ENCODE results near the gene KRCC1.
"Not testable (repeated sequence)": the region's sequence is repeated elsewhere in the genome, so short reads cannot be mapped to it uniquely, and the experiment has no call there.

The KRCC1 gene

DNA sequence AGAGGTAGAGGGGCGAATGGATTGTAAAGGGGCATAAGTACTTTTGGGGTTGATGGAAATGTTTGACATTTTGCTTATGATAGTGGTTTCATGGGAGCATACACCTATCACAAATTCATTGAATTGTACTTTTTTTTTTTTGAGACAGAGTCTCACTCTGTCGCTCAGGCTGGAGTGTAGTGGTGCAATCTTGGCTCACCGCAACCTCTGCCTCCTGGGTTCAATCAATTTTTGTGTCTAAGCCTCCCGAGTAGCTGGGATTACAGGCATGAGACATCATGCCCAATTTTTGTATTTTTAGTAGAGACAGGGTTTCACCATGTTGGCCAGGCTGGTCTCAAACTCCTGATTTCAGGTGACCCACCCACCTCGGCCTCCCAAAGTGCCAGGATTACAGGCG, 10.0 kb downstream of the KRCC1 start:
- in situ Hi-C loops (cut with MboI; ENCODE audit: low sequenced_read_pairs), result not testable (repeated sequence)

DNA sequence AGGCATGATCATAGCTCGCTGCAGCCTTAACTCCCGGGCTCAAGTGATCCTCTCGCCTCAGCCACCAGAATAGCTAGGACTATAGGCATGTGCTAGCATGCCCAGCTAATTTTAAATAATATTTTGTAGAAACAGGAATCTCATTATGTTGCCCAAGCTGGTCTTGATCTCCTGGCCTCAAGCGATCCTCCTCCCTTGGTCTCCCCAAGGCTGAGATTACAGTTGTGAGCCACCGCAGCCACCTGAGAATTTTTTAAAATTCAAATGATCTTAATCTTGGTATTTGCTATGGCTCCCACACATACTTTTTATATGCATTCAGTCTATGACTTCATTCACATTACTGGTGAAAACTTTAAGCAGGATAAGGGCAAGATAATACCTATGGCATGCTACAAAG, 13.1 kb downstream of the KRCC1 start:
- in situ Hi-C loops (cut with MboI; ENCODE audit: low sequenced_read_pairs), result no loop called here

DNA sequence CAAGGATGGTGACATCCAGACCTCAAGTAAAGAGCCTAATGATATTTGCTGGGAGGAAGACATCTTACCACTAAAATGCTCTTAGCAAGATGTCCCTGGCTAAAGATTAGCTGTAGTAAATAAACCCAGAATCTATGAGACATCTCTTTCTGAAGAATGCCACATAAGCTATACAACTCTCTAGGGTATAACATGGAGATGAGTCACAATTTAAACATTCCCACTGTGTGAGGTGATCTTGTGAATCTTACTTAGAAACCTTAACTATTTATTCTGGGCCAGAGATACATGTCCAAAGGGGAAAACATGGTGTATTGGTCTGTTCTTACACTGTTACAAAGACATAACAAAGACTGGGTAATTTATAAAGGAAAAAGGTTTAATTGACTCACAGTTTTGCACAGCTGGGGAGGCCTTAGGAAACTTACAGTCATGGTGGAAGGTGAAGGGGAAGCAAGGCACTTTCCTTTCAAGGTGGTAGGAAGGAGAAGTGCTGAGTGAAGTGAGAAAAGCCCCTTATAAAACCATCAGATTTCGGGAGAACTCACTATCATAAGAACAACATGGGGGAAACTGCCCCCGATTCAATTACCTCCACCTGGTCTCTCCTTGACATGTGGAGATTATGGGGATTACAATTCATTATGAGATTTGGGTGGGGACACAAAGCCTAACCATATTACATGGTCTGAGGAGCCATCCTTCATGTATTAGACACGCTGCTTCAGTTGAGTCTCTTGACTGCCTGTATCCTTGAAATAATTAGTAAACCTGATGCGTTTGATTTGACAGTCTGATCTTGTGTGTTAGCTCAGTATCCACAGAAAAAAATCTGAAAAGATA, 17.1 kb downstream of the KRCC1 start:
- in situ Hi-C loops (cut with MboI; ENCODE audit: low sequenced_read_pairs), result no loop called here

DNA sequence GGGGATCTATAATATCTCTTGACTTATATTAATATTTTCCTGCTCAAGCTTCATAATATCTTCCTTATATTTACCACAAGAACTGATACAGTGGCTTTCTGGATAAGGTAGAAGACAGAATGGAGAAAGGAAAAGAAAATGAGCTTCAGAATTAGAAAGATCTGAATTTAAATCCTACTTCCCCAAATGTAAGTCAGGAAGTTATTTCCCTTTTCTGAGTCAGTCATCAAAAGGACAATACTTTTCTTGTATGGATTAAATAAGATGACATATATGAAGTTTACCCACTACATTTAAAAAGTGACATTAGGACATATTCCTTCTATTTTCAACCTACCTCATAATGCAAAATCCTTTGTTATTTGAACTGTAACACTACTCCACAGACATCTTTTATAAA, 19.0 kb downstream of the KRCC1 start:
- in situ Hi-C loops (cut with MboI; ENCODE audit: low sequenced_read_pairs), result no loop called here

DNA sequence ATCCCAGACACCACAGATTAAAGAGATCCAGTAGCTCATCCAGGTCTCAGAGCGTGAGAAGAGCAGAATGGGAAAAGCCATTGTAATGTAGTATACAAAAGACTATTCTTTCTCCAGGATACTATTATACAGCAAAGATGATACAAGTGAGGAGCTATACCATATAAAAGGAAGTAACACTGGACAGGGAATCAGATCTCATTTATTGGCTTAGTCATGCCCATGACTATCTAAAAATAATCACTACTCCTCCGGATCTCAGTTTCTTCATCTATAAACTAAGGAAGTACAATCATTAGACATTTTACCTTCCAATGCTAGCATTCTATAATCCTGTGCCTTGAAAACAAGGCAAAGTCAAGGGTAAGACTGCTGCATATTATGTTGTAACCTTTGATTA, 19.4 kb downstream of the KRCC1 start:
- in situ Hi-C loops (cut with MboI; ENCODE audit: low sequenced_read_pairs), result no loop called here

DNA sequence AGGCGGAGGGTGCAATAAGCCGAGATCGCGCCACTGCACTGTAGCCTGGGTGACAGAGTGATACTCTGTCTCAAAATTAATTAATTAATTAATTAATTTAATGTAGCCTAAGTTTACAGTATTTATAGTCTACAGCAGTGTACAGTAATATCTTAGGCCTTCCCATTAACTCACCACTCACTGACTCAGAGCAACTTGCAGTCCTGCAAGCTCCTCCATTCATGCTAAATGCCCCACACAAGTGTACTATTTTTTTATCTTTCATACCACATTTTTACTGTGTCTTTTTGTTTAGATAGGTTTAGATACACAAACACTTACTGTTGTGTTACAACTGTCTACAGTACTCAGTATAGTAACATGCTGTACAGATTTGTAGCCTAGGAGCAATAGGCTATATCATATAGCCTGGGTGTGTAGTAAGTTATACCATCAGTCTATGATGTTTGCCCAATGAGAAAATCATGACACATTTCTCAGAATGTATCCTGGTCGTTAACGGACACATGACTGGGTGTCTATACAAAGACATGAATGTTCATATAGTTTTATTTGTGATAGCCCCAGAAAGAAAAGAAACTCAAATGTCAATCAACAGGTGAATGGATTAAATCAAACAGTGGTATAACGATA, 23.4 kb downstream of the KRCC1 start:
- in situ Hi-C loops (cut with MboI; ENCODE audit: low sequenced_read_pairs), result no loop called here

DNA sequence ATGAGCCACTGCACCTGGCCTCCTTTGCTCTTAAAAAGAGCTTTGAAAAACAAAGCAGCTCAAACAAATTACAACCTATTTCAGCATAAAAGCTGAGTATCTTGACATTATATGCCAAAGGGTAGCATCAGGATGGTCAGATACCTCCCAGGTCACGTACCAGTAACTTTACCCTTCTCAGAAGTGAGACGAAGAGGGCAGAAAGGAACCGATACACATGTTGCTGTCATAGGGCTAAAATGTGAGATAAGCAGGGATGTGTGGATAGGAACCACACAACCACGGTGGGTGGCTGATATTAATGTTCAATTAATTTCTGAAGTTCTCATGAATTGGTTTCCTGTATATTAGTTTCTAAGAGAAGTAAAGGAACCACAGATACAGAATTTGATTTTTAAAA, 26.7 kb downstream of the KRCC1 start:
- in situ Hi-C loops (cut with MboI; ENCODE audit: low sequenced_read_pairs), result no loop called here

DNA sequence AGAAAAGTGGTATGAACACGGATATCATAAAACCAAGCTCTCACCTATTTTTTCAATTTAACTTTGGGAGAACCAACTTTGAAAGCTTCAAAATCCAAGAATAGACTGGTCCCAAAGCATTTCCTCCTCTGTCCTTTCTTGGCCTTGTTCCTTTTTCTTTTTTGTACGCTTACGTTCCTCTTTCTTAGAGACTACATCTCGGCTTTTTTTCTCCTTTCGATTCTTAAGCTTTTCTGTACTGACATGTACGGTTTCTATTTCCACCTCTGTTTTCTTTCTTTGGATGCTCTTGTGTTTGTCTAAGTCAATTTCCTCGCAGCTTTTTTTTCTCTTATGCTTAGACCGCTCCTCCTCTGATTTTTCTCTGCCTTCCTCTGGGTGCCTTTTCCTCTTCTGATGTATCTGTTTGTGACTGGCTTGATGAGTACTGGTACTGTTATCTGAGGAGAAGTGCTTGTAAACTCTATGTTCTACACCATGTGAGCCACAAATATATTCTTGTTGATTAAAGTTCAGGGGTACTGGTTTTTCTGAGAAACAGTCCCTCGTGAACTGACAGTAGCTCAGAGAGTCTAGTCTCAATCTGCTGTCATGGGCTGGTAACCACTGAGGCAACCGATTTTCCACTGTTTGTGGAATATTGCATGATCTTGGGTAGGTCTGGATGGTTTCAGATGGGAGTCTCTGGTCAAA, 27.7 kb downstream of the KRCC1 start:
- in situ Hi-C loops (cut with MboI; ENCODE audit: low sequenced_read_pairs), result no loop called here

DNA sequence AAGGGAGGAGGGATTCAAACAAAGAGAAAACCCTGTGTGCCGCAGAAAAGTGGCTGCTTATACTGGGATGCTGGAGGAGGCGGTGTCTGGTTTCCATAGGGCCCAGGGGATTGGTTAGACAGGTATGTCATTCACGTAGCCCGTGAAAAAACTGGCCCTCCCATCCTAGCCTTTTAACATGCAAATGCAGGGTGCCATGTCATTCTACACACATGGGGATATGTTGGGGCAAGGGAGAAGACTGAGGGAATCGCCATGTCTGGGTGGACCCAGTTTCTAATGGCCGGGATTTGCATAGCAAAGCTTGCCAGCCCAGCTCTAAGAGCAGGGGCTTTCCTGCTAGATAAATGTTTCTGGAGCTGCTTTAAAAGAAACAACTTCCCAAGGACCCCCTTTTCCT, 31.1 kb downstream of the KRCC1 start:
- in situ Hi-C loops (cut with MboI; ENCODE audit: low sequenced_read_pairs), result no loop called here

DNA sequence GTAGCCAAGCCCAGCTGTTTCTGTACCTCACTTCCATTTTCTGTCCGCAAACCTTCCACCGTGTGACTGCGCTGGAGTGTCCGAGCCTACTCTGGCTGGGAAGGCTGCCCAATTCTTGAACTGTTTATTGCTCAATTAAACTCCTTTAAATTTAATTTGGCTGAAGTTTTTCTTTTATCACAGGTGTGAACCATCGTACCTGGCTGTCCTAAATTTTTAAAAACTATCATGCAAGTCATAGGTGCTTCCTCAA, 33.0 kb downstream of the KRCC1 start:
- in situ Hi-C loops (cut with MboI; ENCODE audit: low sequenced_read_pairs), result no loop called here

DNA sequence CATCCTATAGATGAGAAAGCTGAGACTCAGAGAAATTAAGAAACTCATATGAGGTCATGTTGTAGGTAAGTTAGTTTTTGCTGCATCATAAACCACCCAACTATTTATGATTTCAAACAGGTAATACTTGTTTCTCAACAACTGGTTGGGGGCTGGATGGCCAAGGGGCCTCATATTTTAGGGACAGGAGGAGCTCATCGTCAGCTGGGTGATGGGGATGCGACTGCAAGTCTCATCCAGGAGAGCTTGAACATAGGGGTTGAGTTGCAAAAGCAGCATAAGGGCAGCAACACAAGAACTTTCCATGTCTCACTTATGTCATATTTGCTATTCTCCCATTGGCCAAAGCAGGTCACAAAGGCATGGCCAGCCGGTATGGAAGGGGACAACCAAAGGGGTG, 35.6 kb downstream of the KRCC1 start:
- in situ Hi-C loops (cut with MboI; ENCODE audit: low sequenced_read_pairs), result no loop called here

DNA sequence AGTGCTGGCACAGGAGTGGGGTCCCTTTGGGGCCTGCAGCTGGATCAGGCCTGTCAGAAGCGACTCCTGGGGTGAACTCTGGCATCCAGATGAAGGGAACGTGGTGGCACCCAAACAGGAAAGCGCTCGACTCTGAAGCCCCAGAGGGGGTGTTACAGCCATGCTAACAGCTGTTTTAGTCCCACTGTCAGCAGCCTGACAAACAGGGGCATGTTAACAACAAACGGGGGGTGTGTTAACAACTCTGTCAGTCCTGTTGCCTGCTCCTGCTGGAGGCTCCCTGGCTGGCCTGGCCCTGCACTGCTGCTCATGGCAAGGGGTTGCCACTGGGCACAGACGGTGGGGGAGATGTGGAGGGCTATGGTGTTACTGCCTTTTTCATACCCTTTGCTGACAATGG, 36.7 kb downstream of the KRCC1 start:
- in situ Hi-C loops (cut with MboI; ENCODE audit: low sequenced_read_pairs), result no loop called here

DNA sequence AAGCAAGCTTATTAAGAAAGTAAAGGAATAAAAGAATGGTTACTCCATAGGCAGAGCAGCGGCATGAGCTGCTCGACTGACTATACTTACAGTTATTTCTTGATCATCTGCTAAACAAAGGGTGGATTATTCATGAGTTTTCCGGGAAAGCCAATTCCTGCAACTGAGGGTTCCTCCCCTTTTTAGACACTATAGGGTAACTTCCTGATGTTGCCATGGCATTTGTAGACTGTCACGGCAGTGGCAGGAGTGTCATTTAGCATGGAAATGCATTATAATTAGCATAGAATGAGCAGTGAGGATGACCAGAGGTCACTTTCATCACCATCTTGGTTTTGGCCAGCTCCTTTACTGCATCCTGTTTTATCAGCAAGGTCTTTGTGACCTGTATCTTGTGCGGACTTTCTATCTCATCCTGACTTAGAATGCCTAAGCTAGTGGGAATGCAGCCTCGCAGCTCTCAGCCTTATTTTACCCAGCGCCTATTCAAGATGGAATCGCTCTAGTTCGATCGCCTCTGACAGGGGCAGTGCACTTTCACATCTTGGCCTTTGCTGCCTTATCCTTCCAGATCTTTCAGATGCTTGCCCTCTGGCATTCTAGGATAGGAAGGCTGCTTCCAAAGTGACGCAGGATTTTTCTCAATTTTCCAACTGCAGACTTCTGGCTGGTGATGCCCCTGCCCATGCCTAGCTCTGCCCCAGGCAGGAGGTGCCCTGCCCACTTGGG, 37.3 kb downstream of the KRCC1 start:
- in situ Hi-C loops (cut with MboI; ENCODE audit: low sequenced_read_pairs), result not testable (repeated sequence)

DNA sequence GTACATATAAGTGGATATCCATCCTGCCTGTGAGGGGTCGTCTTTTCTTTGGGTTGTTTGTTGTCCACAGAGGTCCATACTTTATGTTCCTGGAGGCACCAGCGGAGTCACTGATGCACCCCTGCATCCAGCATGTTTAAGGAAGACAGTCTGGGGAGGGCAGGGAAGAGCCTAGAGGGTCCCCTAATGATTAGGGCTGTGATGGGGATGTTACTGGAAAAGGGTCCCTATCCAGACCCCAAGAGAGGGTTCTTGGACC, 37.9 kb downstream of the KRCC1 start:
- in situ Hi-C loops (cut with MboI; ENCODE audit: low sequenced_read_pairs), result not testable (repeated sequence)

DNA sequence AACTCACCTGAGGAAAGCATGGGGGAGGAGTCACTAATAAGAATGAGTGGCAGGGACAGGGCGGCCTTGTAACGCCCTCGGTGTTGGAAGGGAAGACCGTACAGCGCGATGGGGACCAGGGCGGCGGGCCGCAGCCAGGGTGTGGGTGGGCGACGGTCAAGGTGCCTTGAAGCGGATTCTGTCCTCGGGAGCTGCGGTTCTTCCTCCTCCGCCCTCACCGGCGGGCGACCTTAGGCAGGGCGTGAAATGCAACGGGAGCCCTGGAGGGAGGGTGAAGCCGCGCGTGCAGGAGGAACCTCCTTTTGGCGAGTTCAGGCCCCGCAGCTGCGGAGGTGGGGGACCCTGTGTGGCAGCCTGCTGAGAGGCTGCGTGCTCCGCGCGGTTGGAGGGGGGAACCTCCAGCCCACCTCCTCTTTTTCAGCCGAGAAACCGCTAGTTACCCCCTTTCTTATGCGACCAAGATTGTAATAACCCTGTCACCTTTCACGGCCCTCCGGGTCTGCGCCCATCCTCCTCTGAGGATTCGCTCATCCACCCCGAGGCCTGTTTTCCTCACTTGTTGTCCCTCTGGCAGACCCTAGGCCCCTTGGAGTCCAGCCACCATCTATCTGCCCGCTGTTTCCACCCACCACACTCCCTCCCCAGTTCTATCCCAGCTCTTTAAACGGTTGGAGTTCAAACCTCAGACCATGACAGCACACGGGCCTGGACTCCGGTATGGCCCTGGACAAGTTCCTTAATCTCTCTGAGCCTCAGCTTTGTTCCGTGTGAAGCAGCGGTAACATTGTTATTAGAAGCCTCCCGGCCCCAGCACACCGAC, 38.4 kb downstream of the KRCC1 start:
- in situ Hi-C loops (cut with MboI; ENCODE audit: low sequenced_read_pairs), result no loop called here

DNA sequence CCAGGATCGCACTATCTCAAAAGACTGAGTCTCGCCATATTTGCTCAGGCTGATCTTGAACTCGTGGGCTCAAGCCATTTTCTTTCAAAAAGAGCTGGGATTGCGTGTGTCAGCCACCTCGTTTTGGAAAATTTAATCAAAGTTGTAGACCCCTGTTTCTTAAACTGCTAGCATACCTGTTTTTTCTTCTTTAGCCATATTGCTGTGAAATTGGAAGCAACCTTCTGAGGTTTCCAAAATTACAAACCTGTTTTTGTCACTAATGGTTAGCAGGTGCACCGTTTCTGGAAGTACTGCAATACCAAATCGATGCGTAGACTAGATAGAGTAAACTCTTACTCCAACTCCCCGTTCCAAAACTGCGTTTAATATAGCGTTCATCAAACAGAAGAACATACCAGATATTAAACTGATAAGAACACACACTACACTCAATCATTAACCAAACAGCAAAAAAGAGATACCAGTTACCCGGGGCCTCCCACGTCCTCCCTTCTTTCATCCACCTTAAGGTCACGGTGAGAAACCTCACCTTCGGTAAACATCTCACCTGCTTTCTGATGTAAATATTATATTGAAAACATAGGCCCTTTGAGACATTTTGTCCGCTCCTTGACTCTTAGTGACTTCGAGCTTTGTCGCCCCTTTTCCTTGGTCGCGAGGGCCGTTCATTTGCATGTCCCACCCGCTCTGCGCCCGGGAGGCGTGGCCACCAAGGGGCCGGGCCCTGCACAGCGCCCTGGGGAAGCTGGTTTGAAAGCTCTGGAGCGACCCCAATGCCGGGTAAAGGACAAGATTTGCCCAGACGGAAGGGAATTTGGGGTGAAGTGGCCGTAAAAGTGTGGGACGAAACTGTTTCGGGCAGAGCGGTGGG, 39.3 kb downstream of the KRCC1 start, which contains the start of gene RNU2-63P:
TSS of gene RNU2-63P (minus strand) at position 462 of the 874 bp plus-strand sequence.
- in situ Hi-C loops (cut with MboI; ENCODE audit: low sequenced_read_pairs), result no loop called here

DNA sequence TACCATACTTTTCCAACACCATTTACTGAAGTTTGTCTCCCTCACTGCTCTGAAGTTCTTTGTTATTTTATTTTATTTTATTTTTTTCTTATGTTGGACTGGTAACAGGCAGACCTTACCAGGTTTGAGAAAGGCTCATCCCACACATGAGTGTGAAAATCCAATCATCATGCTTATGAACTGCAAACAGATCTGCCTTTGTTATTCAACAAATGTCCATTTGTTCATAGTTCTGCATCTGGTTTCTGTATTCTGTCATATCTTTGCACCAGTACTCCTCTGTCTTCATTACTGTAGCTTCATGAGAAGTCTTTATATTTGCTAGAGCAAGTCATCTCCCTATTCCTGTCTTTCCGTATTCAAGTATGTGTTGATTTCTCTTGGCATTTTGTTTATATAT, 44.6 kb downstream of the KRCC1 start:
- in situ Hi-C loops (cut with MboI; ENCODE audit: low sequenced_read_pairs), result no loop called here

DNA sequence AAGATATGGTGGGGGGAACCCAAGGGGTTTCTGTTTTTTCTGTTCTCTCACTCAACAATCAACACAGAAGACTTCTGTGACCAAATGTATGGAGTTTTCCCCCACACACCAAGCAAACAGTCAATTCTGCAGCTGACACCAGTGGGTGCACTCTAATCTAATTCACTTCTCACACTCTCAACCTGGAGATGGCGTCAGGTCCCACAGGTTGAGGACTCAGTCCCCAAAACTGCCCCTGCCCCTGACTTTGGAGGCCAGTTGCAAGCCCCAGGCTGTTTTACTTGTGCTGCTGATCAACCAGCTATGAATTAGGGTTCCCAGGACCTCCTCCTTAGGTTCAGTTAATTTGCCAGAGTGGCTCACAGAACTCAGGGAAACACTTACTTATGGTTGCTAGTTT, 45.4 kb downstream of the KRCC1 start:
- in situ Hi-C loops (cut with MboI; ENCODE audit: low sequenced_read_pairs), result no loop called here

DNA sequence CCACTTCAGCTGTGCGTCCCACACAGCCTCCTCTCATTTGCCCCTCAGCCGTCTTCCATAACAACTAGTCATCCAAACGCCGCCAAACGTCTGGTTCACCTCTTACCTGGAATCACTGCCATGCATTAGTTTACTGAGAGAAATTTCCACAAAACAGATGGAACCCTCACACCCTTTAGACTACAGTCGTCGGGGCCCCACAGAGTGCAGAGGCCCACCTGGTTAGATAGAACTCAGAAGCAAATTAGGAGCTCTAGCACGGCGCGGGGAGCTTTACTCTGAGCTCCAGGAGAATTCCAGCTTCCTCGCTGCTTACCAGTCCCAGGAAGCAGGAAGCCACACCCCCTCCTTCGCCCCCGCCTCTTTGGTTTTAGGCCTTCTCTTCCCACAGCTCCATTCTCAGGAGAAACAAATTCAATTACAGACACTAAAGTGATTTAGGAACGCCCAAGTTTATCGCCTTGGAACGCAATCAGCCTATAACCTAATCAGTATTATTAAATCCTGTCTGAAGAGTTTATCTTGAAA, 48.6 kb downstream of the KRCC1 start:
- in situ Hi-C loops (cut with MboI; ENCODE audit: low sequenced_read_pairs), result no loop called here

DNA sequence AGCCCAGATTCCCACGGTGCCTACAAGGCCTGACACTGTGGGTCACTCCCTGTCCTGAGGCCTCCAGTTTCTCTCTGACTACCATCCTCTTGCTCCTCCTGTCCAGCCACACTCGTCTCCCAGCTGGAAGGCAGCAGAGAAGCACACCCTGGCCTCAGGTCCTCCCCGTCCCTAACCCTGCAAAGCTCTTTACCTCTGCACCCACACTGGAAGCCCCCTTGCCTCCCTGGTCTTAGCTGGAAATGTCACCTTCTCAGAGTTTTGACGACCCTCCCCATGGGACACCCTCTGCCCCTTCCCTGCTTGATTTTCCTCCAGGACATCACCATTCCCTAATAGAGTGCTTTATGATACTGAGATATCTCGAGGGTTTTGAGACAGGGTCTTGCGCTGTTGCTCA, 49.8 kb downstream of the KRCC1 start:
- in situ Hi-C loops (cut with MboI; ENCODE audit: low sequenced_read_pairs), result no loop called here

Measured in HL-60/S4 (cell line).